Retinal pigment epithelial cell (primary cell): ENCODE results near the gene ATP2C2.

ENCODE experiments used
- DNase-seq: peaks from one replicate; pipeline ENCODE4 v3.0.0-alpha.2; 2010; ENCODE audit warnings: low read depth
- H3K4me3 ChIP-seq: 2 replicates; pipeline ENCODE4 v1.5.1; 2011; ENCODE audit warnings: mild to moderate bottlenecking, low read length, control low read depth, moderate library complexity
- CTCF ChIP-seq: conservative IDR thresholded peaks from 2 replicates; pipeline ENCODE4 v1.5.1; 2011; ENCODE audit warnings: low read depth, low read length, control low read depth, inconsistent platforms

Gene ATP2C2

DNA sequence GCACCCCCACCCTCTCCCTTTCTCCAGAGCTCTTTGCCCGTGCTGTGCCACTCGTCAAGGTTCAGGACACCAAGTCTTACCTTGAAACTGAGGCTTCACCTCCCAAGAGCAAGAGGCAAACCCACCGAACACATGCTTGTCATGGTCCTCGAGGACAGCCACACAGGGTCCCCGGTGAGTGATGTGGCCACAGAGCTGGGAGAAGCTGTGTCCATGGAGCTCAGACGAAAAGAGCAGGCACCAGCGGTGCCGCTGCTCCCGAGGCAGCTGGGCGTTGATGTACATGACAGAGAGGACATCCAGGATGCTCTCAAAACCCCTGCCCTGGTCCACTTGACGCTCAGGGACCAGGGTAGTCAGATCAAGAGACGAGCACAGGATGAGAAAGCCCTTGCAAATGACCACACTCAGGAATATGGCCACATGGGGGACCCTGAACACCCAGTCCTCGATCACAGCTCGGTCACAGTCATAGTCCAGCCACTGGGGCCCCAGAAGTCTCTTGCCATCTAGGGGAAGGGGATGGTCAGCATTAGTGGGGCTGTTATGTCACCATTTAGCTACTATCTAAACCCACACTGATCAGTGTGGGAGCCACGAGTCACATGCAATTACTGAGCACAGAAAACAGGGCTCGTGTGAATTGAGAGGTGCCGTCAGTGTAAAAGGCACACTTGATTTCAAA lies 118.4 kb downstream of the ATP2C2 start:
- no peak for TF ChIP-seq CTCF
- no peak for DNase-seq
- no peak overlapping the region for H3K4me3 ChIP-seq

GRCh38 chr16:84487358-84487757 lies 119.0 kb downstream of the ATP2C2 start:
- no peak for DNase-seq
- no peak overlapping the region for H3K4me3 ChIP-seq
- TF ChIP-seq CTCF, result no peak

DNA sequence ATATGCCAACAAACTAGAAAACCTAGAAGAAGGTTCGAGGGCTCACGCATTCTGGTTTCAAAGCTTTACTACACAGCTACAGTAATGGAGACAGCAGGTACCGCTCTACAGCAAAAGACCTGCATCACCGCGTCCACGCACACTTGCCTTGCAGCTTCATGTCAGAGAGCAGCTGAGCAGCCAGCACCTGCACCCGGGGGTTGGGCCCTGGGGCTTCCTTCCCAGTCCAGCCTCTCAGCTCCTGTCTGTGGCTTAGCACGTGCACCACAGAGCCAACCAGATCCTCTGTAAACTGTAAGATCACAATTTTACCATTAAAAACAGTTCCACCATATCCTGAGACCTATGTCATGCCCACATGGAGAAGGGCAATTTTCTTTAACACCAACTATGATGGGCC lies 120.8 kb downstream of the ATP2C2 start:
- DNase-seq, result no peak
- no peak for TF ChIP-seq CTCF
- H3K4me3 ChIP-seq, result no peak overlapping the region

GRCh38 chr16:84495506-84495905 lies 127.2 kb downstream of the ATP2C2 start:
- no peak overlapping the region for H3K4me3 ChIP-seq
- no peak for DNase-seq
- TF ChIP-seq CTCF, result no peak

GRCh38 chr16:84496991-84497390 lies 128.7 kb downstream of the ATP2C2 start:
- TF ChIP-seq CTCF, result no peak
- H3K4me3 ChIP-seq, result no peak overlapping the region
- DNase-seq, result no peak

- no peak overlapping the region for H3K4me3 ChIP-seq
- DNase-seq, result no peak
- no peak for TF ChIP-seq CTCF
These were observed 129.3 kb downstream of the ATP2C2 start for GRCh38 chr16:84497418-84498222.

GRCh38 chr16:84498223-84498610 lies 129.9 kb downstream of the ATP2C2 start:
- H3K4me3 ChIP-seq, result no peak overlapping the region
- no peak for TF ChIP-seq CTCF
- DNase-seq, result no peak
